ENCODE measurements around the gene ESRP2.

The ESRP2 gene

GRCh38 chr16:68231384-68232136, 4.4 kb downstream of the ESRP2 start:
- Histone ChIP-seq H3F3A (ENCODE audit: control insufficient read depth, insufficient read depth) (peaks cover 9% of the 10 kb centered on the region; the same call in 1 of the 2 replicates), H3K27me3 (ENCODE audit: control insufficient read depth, low read length) (no peaks in the 10 kb centered on the region), H3K9me3 (ENCODE audit: control insufficient read depth, insufficient read depth, low read length) (no peaks in the 10 kb centered on the region), H3K4me1 (ENCODE audit: control insufficient read depth, low read length) (peaks cover 36% of the 10 kb centered on the region), H3K4me3 (ENCODE audit: low read length) (no peak overlapping the region), H3K9me2 (replicated peaks; ENCODE audit: control insufficient read depth, low read length) (no peaks in the 10 kb centered on the region), H3K79me2 (ENCODE audit: control insufficient read depth, low read length) (no peaks in the 10 kb centered on the region), H3K36me3 (ENCODE audit: control insufficient read depth, low read length) (peaks cover 9% of the 10 kb centered on the region), H3K4me2 (ENCODE audit: low read length) (no peak overlapping the region), H4K20me1 (ENCODE audit: control insufficient read depth, insufficient read depth, low read depth, low read length) (no peaks in the 10 kb centered on the region), H3K27ac (ENCODE audit: low read depth, low read length) (no peak overlapping the region)
- no peak for TF ChIP-seq CTCF (IDR thresholded peaks at IDR 0.05; ENCODE audit: low read depth, low read length, poor library complexity, severe bottlenecking)
- no peak for TF ChIP-seq EZH2phosphoT487 (IDR thresholded peaks at IDR 0.05; ENCODE audit: borderline replicate concordance, low read length)

- H3K4me1 ChIP-seq (ENCODE audit: control insufficient read depth, low read length), result peaks cover 36% of the 10 kb centered on the region
- no peaks in the 10 kb centered on the region for H3K79me2 ChIP-seq (ENCODE audit: control insufficient read depth, low read length)
- H3K4me2 ChIP-seq (ENCODE audit: low read length), result no peak overlapping the region
- H3F3A ChIP-seq (ENCODE audit: control insufficient read depth, insufficient read depth), result peaks cover 9% of the 10 kb centered on the region; the same call in 1 of the 2 replicates
- H3K36me3 ChIP-seq (ENCODE audit: control insufficient read depth, low read length), result peaks cover 14% of the 10 kb centered on the region
- no peaks in the 10 kb centered on the region for H4K20me1 ChIP-seq (ENCODE audit: control insufficient read depth, insufficient read depth, low read depth, low read length)
- TF ChIP-seq CTCF (IDR thresholded peaks at IDR 0.05; ENCODE audit: low read depth, low read length, poor library complexity, severe bottlenecking), result no peak
- TF ChIP-seq EZH2phosphoT487 (IDR thresholded peaks at IDR 0.05; ENCODE audit: borderline replicate concordance, low read length), result no peak
- H3K9me3 ChIP-seq (ENCODE audit: control insufficient read depth, insufficient read depth, low read length), result no peaks in the 10 kb centered on the region
- H3K4me3 ChIP-seq (ENCODE audit: low read length), result no peak overlapping the region
- no peaks in the 10 kb centered on the region for H3K9me2 ChIP-seq (replicated peaks; ENCODE audit: control insufficient read depth, low read length)
- no peak overlapping the region for H3K27ac ChIP-seq (ENCODE audit: low read depth, low read length)
- no peaks in the 10 kb centered on the region for H3K27me3 ChIP-seq (ENCODE audit: control insufficient read depth, low read length)
Measured at GRCh38 chr16:68230956-68231355, 5.0 kb downstream of the ESRP2 start.

GRCh38 chr16:68230176-68230571, 5.8 kb downstream of the ESRP2 start:
- peaks cover 37% of the 10 kb centered on the region for H3K4me1 ChIP-seq (ENCODE audit: control insufficient read depth, low read length)
- no peak for TF ChIP-seq EZH2phosphoT487 (IDR thresholded peaks at IDR 0.05; ENCODE audit: borderline replicate concordance, low read length)
- no peak for TF ChIP-seq CTCF (IDR thresholded peaks at IDR 0.05; ENCODE audit: low read depth, low read length, poor library complexity, severe bottlenecking)
- no peaks in the 10 kb centered on the region for H4K20me1 ChIP-seq (ENCODE audit: control insufficient read depth, insufficient read depth, low read depth, low read length)
- no peaks in the 10 kb centered on the region for H3K27me3 ChIP-seq (ENCODE audit: control insufficient read depth, low read length)
- no peak overlapping the region for H3K27ac ChIP-seq (ENCODE audit: low read depth, low read length)
- no peaks in the 10 kb centered on the region for H3K79me2 ChIP-seq (ENCODE audit: control insufficient read depth, low read length)
- H3K9me2 ChIP-seq (replicated peaks; ENCODE audit: control insufficient read depth, low read length), result no peaks in the 10 kb centered on the region
- H3K36me3 ChIP-seq (ENCODE audit: control insufficient read depth, low read length), result peaks cover 18% of the 10 kb centered on the region
- no peak overlapping the region for H3K4me3 ChIP-seq (ENCODE audit: low read length)
- H3F3A ChIP-seq (ENCODE audit: control insufficient read depth, insufficient read depth), result peaks cover 9% of the 10 kb centered on the region; the same call in 1 of the 2 replicates
- H3K4me2 ChIP-seq (ENCODE audit: low read length), result no peak overlapping the region
- no peaks in the 10 kb centered on the region for H3K9me3 ChIP-seq (ENCODE audit: control insufficient read depth, insufficient read depth, low read length)
